Liver (tissue), 9 donors: Measurements from ENCODE around the gene CD101. TPM values are rescaled to one million over a fixed set of nuclear protein-coding genes. Genes with fewer than 3 reads are reported as not detected.

ENCODE experiments used
- DNase-seq: peaks from one replicate; pipeline ENCODE4 v3.0.0-alpha.2; 2017; ENCODE audit warnings: low spot score
- H3K27ac ChIP-seq, 2 donors: one replicate each; pipeline ENCODE4 v1.7.0; 2013; ENCODE audit warnings: inconsistent platforms in 2 of 2, low read length in 2 of 2, control low read depth in 1 of 2, low read depth in 1 of 2, mild to moderate bottlenecking in 1 of 2
- H3K27me3 ChIP-seq, 4 donors: one replicate each; pipeline versions ENCODE4 v1.6.1 to v1.7.0; 2013; ENCODE audit warnings: low read length in 3 of 4, inconsistent platforms in 1 of 4, mild to moderate bottlenecking in 1 of 4, moderate library complexity in 1 of 4; ENCODE audit not compliant: control insufficient read depth in 4 of 4, insufficient read depth in 4 of 4
- H3K36me3 ChIP-seq, 4 donors: one replicate each; pipeline versions ENCODE4 v1.6.1 to v1.7.0; 2013; ENCODE audit warnings: low read length in 3 of 4, mild to moderate bottlenecking in 3 of 4, low read depth in 1 of 4, moderate library complexity in 1 of 4; ENCODE audit not compliant: control insufficient read depth in 4 of 4, insufficient read depth in 3 of 4
- H3K4me1 ChIP-seq, 4 donors: one replicate each; pipeline versions ENCODE4 v1.6.1 to v1.7.0; 2013; ENCODE audit warnings: low read length in 3 of 4, mild to moderate bottlenecking in 3 of 4, moderate library complexity in 1 of 4; ENCODE audit not compliant: control insufficient read depth in 4 of 4, insufficient read depth in 4 of 4
- H3K4me3 ChIP-seq, 3 donors: one replicate each; pipeline versions ENCODE4 v1.6.1 to v1.7.0; 2013; ENCODE audit warnings: low read length in 3 of 3, control low read depth in 1 of 3, low read depth in 1 of 3, mild to moderate bottlenecking in 1 of 3
- H3K9ac ChIP-seq, 2 donors: one replicate each; pipeline ENCODE4 v1.7.0; 2013; ENCODE audit warnings: low read length in 2 of 2, mild to moderate bottlenecking in 2 of 2, moderate library complexity in 2 of 2, control low read depth in 1 of 2, low read depth in 1 of 2
- H3K9me3 ChIP-seq, 4 donors: one replicate each; pipeline versions ENCODE4 v1.6.1 to v1.7.0; 2013; ENCODE audit warnings: low read length in 3 of 4; ENCODE audit not compliant: control insufficient read depth in 4 of 4
- EGR1 ChIP-seq, 2 donors: IDR thresholded peaks; 2 replicates each; pipeline ENCODE4 v1.6.1; 2016 to 2018; ENCODE audit warnings: antibody characterized with exemption in 2 of 2, low read depth in 2 of 2
- FOXA1 ChIP-seq: IDR thresholded peaks from 2 replicates; pipeline ENCODE4 v1.6.1; 2016; ENCODE audit warnings: antibody characterized with exemption
- FOXA2 ChIP-seq: IDR thresholded peaks from 2 replicates; pipeline ENCODE4 v1.6.1; 2016; ENCODE audit warnings: antibody characterized with exemption
- GABPA ChIP-seq, 2 donors: IDR thresholded peaks in 1 of 2; conservative IDR thresholded peaks in 1 of 2; 2 replicates each; pipeline ENCODE4 v1.6.1; 2016; ENCODE audit warnings: antibody characterized with exemption in 2 of 2, mild to moderate bottlenecking in 1 of 2, moderate library complexity in 1 of 2
- HNF4A ChIP-seq, 2 donors: conservative IDR thresholded peaks; 2 replicates each; pipeline ENCODE4 v1.6.1; 2016; ENCODE audit warnings: antibody characterized with exemption in 2 of 2, mild to moderate bottlenecking in 2 of 2
- HNF4G ChIP-seq: IDR thresholded peaks from 2 replicates; pipeline ENCODE4 v1.6.1; 2016; ENCODE audit warnings: antibody characterized with exemption
- NR2F2 ChIP-seq: IDR thresholded peaks from 2 replicates; pipeline ENCODE4 v1.6.1; 2016; ENCODE audit warnings: antibody characterized with exemption
- RAD21 ChIP-seq, 2 donors: IDR thresholded peaks; 2 replicates each; pipeline ENCODE4 v1.6.1; 2016; ENCODE audit warnings: antibody characterized with exemption in 2 of 2, mild to moderate bottlenecking in 2 of 2
- RXRA ChIP-seq, 2 donors: IDR thresholded peaks; 2 replicates each; pipeline ENCODE4 v1.6.1; 2017 to 2018; ENCODE audit warnings: antibody characterized with exemption in 2 of 2, mild to moderate bottlenecking in 1 of 2
- SP1 ChIP-seq: IDR thresholded peaks from 2 replicates; pipeline ENCODE4 v1.6.1; 2018; ENCODE audit warnings: antibody characterized with exemption, mild to moderate bottlenecking
- TAF1 ChIP-seq: conservative IDR thresholded peaks from 2 replicates; pipeline ENCODE4 v1.6.1; 2016; ENCODE audit warnings: antibody characterized with exemption, mild to moderate bottlenecking
- YY1 ChIP-seq: IDR thresholded peaks from 2 replicates; pipeline ENCODE4 v1.6.1; 2016; ENCODE audit warnings: antibody characterized with exemption, mild to moderate bottlenecking
- WGBS: extraction: QIAGEN DNeasy Blood & Tissue Kit; methylation state at CpG from one replicate; pipeline ENCODE4 v1.1.7; 2013; 5-methylcytosine and 5-hydroxymethylcytosine counted together
- polyA plus RNA-seq, 2 donors: library from polyadenylated mRNA; stranded (reverse) in 1 of 2; unstranded in 1 of 2; fragments of 200-250 nt in 1 of 2; fragments of >200 nt in 1 of 2; fragmentation: Nextera tagmentation in 1 of 2; extraction: Ambion mirVana in 1 of 2; gene quantifications; one replicate each; pipeline versions ENCODE4 v1.2.1 to v1.2.3, GENCODE V29; 2013 to 2015
- total RNA-seq, 2 donors: library from RNA; depleted of rRNA; stranded (reverse); fragments of >200 nt; gene quantifications; one replicate each; pipeline ENCODE4 v1.2.3, GENCODE V29; 2014
- TF ChIP-seq, protein P1 (sequence below): IDR thresholded peaks from 2 replicates; pipeline ENCODE4 v1.6.1; 2016; ENCODE audit warnings: antibody characterized with exemption
- TF ChIP-seq, protein P2 (sequence below): fragments of 150-350 bp; IDR thresholded peaks from 2 replicates; pipeline ENCODE4 v1.5.1; 2017; ENCODE audit warnings: improper control_type of control experiment, low read depth, low read length; ENCODE audit not compliant: missing input control
- TF ChIP-seq, protein P3 (sequence below): IDR thresholded peaks from 2 replicates; pipeline ENCODE4 v1.6.1; 2016; ENCODE audit warnings: antibody characterized with exemption
- TF ChIP-seq, protein P4 (sequence below): IDR thresholded peaks from 2 replicates; pipeline ENCODE4 v1.6.1; 2016; ENCODE audit warnings: antibody characterized with exemption, mild to moderate bottlenecking
- donor health status: healthy.
- donor health status: healthy.
- donor health status: healthy.
- donor health status: healthy.
- donor health status: healthy.

Gene CD101
- total and polyA plus RNA-seq, 4 donors = 0.24 to 2.0 (median 0.65) TPM

DNA sequence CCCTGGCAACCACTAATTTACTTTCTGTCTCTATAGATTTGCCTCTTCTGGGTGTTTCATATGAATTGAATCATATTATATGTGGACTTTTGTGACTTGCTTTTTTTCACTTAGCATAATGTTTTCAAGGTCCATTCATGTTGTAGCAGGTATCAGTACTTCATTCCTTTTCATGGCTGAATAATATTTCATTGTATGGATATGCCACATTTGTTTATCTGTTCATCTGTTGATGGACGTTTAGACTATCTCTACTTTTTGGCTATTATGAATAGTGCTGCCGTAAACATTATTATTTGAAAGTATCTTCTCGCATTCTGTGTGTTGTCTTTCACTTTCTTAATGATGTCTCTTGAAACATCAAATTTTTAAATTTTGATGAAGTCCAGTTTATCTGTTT lies 32.8 kb upstream of the CD101 start:
- Histone ChIP-seq H3K36me3 (peaks cover 0 to 5% (median 2%) of the 10 kb centered on the region in 4 donors), H3K27ac (no peak overlapping the region), H3K9me3 (no peaks in the 10 kb centered on the region), H3K4me1 (no peaks in the 10 kb centered on the region), H3K27me3 (no peaks in the 10 kb centered on the region), H3K4me3 (no peak overlapping the region), H3K9ac (no peak overlapping the region)
- TF ChIP-seq YY1 (no peak), TAF1 (no peak), EGR1 (IDR thresholded peaks at IDR 0.05; ENCODE audit: low read depth in 2 of 2) (no peak), FOXA2 (no peak), GABPA (IDR thresholded peaks at IDR 0.05 in 1 of 2, conservative IDR thresholded peaks at IDR 0.05 in 1 of 2) (no peak), RXRA (IDR thresholded peaks at IDR 0.05) (no peak), RAD21 (IDR thresholded peaks at IDR 0.05) (no peak), NR2F2 (no peak), HNF4A (conservative IDR thresholded peaks at IDR 0.05) (no peak), FOXA1 (no peak), HNF4G (no peak)
- TF ChIP-seq, protein P1, sequence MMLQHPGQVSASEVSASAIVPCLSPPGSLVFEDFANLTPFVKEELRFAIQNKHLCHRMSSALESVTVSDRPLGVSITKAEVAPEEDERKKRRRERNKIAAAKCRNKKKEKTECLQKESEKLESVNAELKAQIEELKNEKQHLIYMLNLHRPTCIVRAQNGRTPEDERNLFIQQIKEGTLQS = no peak
- TF ChIP-seq, protein P2, sequence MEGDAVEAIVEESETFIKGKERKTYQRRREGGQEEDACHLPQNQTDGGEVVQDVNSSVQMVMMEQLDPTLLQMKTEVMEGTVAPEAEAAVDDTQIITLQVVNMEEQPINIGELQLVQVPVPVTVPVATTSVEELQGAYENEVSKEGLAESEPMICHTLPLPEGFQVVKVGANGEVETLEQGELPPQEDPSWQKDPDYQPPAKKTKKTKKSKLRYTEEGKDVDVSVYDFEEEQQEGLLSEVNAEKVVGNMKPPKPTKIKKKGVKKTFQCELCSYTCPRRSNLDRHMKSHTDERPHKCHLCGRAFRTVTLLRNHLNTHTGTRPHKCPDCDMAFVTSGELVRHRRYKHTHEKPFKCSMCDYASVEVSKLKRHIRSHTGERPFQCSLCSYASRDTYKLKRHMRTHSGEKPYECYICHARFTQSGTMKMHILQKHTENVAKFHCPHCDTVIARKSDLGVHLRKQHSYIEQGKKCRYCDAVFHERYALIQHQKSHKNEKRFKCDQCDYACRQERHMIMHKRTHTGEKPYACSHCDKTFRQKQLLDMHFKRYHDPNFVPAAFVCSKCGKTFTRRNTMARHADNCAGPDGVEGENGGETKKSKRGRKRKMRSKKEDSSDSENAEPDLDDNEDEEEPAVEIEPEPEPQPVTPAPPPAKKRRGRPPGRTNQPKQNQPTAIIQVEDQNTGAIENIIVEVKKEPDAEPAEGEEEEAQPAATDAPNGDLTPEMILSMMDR = no peak
- TF ChIP-seq, protein P3, sequence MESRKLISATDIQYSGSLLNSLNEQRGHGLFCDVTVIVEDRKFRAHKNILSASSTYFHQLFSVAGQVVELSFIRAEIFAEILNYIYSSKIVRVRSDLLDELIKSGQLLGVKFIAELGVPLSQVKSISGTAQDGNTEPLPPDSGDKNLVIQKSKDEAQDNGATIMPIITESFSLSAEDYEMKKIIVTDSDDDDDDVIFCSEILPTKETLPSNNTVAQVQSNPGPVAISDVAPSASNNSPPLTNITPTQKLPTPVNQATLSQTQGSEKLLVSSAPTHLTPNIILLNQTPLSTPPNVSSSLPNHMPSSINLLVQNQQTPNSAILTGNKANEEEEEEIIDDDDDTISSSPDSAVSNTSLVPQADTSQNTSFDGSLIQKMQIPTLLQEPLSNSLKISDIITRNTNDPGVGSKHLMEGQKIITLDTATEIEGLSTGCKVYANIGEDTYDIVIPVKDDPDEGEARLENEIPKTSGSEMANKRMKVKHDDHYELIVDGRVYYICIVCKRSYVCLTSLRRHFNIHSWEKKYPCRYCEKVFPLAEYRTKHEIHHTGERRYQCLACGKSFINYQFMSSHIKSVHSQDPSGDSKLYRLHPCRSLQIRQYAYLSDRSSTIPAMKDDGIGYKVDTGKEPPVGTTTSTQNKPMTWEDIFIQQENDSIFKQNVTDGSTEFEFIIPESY = no peak
- TF ChIP-seq, protein P4, sequence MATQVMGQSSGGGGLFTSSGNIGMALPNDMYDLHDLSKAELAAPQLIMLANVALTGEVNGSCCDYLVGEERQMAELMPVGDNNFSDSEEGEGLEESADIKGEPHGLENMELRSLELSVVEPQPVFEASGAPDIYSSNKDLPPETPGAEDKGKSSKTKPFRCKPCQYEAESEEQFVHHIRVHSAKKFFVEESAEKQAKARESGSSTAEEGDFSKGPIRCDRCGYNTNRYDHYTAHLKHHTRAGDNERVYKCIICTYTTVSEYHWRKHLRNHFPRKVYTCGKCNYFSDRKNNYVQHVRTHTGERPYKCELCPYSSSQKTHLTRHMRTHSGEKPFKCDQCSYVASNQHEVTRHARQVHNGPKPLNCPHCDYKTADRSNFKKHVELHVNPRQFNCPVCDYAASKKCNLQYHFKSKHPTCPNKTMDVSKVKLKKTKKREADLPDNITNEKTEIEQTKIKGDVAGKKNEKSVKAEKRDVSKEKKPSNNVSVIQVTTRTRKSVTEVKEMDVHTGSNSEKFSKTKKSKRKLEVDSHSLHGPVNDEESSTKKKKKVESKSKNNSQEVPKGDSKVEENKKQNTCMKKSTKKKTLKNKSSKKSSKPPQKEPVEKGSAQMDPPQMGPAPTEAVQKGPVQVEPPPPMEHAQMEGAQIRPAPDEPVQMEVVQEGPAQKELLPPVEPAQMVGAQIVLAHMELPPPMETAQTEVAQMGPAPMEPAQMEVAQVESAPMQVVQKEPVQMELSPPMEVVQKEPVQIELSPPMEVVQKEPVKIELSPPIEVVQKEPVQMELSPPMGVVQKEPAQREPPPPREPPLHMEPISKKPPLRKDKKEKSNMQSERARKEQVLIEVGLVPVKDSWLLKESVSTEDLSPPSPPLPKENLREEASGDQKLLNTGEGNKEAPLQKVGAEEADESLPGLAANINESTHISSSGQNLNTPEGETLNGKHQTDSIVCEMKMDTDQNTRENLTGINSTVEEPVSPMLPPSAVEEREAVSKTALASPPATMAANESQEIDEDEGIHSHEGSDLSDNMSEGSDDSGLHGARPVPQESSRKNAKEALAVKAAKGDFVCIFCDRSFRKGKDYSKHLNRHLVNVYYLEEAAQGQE = no peak
- DNase-seq = no peak
- 83% methylated on average over 3 of the region's 3 CpGs for WGBS

DNA sequence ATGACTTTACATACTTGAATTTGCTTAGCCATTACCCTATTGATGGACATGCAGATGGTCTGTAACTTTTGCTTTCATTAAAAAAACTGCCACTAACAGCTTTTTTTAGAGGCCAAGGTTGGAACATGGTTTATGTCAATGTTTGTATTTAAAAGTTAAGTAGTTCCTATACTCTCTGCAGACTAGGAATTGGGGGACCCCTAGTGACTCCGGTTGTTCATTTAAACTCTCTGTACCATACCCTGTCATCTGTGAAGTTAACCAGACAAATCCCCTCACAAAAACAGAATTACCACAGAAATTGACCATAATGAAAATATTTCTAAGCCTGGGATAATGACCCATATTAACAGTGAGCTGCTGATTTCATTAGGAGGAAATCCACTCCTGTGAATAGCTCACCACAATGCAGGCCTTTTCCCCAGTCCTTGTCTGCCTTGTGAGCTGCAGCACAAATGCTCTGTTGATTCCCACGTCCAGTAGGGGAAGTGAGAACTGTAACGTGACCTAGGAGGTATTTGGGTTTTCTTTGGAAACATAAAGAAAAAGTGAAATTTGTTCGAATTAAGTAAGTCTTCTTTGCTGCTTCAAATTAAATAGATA lies 30.2 kb upstream of the CD101 start:
- Histone ChIP-seq H3K4me1 (no peaks in the 10 kb centered on the region), H3K36me3 (no peaks in the 10 kb centered on the region), H3K9ac (no peak overlapping the region), H3K9me3 (no peaks in the 10 kb centered on the region), H3K27me3 (no peaks in the 10 kb centered on the region), H3K27ac (no peak overlapping the region), H3K4me3 (no peak overlapping the region)
- WGBS = 85% methylated on average over 4 of the region's 4 CpGs
- TF ChIP-seq, protein P1 = no peak
- no peak for TF ChIP-seq FOXA2
- no peak for TF ChIP-seq SP1
- TF ChIP-seq YY1 = no peak
- TF ChIP-seq FOXA1 = no peak
- TF ChIP-seq EGR1 (IDR thresholded peaks at IDR 0.05; ENCODE audit: low read depth in 2 of 2) = no peak
- no peak for DNase-seq
